Measurements from ENCODE around the gene KLK4. TPM values are rescaled to one million over a fixed set of nuclear protein-coding genes. Genes with fewer than 3 reads are reported as not detected.

Gene KLK4
- polyA plus RNA-seq, 1 of the 3 experiments (the other 2 are of a cell fraction) = not detected

DNA sequence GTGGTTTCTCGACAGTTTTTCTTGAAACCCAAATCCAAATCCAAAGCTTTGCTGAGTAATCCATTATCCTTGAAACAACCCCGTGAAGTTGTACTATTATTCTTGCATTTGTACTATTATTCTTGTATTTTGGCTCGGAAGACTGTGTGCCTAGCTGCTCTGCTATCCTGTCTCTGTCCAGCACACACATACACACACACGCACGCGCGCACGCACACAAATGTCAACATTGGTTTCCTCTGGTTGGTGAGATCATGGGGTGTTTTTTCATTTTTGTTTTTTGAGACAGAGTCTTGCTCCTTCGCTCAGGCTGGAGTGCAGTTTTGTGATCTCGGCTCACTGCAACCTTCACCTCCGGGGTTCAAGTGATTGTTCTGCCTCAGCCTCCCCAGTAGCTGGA is 14.9 kb upstream of the KLK4 start:
- TF ChIP-seq, protein P1, sequence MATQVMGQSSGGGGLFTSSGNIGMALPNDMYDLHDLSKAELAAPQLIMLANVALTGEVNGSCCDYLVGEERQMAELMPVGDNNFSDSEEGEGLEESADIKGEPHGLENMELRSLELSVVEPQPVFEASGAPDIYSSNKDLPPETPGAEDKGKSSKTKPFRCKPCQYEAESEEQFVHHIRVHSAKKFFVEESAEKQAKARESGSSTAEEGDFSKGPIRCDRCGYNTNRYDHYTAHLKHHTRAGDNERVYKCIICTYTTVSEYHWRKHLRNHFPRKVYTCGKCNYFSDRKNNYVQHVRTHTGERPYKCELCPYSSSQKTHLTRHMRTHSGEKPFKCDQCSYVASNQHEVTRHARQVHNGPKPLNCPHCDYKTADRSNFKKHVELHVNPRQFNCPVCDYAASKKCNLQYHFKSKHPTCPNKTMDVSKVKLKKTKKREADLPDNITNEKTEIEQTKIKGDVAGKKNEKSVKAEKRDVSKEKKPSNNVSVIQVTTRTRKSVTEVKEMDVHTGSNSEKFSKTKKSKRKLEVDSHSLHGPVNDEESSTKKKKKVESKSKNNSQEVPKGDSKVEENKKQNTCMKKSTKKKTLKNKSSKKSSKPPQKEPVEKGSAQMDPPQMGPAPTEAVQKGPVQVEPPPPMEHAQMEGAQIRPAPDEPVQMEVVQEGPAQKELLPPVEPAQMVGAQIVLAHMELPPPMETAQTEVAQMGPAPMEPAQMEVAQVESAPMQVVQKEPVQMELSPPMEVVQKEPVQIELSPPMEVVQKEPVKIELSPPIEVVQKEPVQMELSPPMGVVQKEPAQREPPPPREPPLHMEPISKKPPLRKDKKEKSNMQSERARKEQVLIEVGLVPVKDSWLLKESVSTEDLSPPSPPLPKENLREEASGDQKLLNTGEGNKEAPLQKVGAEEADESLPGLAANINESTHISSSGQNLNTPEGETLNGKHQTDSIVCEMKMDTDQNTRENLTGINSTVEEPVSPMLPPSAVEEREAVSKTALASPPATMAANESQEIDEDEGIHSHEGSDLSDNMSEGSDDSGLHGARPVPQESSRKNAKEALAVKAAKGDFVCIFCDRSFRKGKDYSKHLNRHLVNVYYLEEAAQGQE (IDR thresholded peaks at IDR 0.05; ENCODE audit: low read depth, low read length) = no peak
- TF ChIP-seq NRF1 (IDR thresholded peaks at IDR 0.05; ENCODE audit: low read depth, low read length) = no peak
- TF ChIP-seq EP300 (IDR thresholded peaks at IDR 0.05; ENCODE audit: borderline replicate concordance in 1 of 2, low read depth in 1 of 2, low read length in 1 of 2) = no peak
- TF ChIP-seq FOSL2 (IDR thresholded peaks at IDR 0.05; ENCODE audit: borderline replicate concordance, low read depth) = no peak
- TF ChIP-seq CHD2 (IDR thresholded peaks at IDR 0.05; ENCODE audit: low read length, partially characterized antibody) = no peak
- TF ChIP-seq TEAD4 (IDR thresholded peaks at IDR 0.05; ENCODE audit: borderline replicate concordance, insufficient read depth) = no peak
- TF ChIP-seq MXI1 (IDR thresholded peaks at IDR 0.05; ENCODE audit: low read depth, low read length) = no peak
- Histone ChIP-seq H3K4me3 (ENCODE audit: low read depth in 2 of 2, low read length in 1 of 2) (no peak overlapping the region), H3K36me3 (replicated peaks in 1 of 2; ENCODE audit: control insufficient read depth in 1 of 2, insufficient read depth in 2 of 2, low read length in 1 of 2) (no peaks in the 10 kb centered on the region), H3K4me1 (ENCODE audit: control insufficient read depth in 1 of 2, insufficient read depth in 2 of 2, low read depth in 1 of 2, low read length in 1 of 2) (no peaks in the 10 kb centered on the region; a peak in 1 of 4 replicates), H3K27me3 (ENCODE audit: insufficient read depth) (peaks cover 53% of the 10 kb centered on the region; the same call in 1 of the 2 replicates), H3K9ac (no peak overlapping the region), H2AFZ (ENCODE audit: low read depth) (no peak overlapping the region), H3K27ac (ENCODE audit: low read depth in 2 of 2, low read length in 1 of 2) (no peak overlapping the region), H3F3A (replicated peaks; ENCODE audit: insufficient read depth) (no peaks in the 10 kb centered on the region), H3K4me2 (no peak overlapping the region), H3K9me2 (no peaks in the 10 kb centered on the region), H4K20me1 (ENCODE audit: insufficient read depth) (no peaks in the 10 kb centered on the region), H3K9me3 (no peaks in the 10 kb centered on the region), H3K79me2 (ENCODE audit: insufficient read depth) (no peaks in the 10 kb centered on the region)
- ChIA-PET POLR2A (no interaction called here), CTCF (no interaction called here)
- 47% methylated on average over 11 of the region's 11 CpGs for WGBS (ENCODE audit: low lambda C conversion rate)
- no peak for DNase-seq

DNA sequence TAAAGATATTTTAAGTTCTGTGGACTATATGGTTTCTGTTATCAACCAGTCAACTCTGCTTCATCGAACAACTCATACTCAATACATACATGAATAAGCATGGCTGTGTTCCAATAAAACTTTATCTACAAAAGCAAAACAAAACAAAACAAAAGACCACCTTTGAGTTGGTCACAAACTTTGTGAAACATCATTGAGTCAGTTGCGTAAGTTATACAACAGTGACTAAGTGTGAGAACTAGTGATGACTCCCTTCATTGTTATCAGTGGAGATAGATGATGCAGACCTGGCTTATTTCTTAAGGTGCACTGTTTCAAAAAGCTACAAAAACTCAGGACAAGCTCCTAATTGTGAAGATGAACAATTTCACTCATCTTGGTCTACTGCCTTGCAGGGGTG is 14.5 kb upstream of the KLK4 start:
- H3F3A ChIP-seq (replicated peaks; ENCODE audit: insufficient read depth) = no peaks in the 10 kb centered on the region
- POLR2A ChIA-PET = no interaction called here
- no peak overlapping the region for H3K27ac ChIP-seq (ENCODE audit: low read depth in 2 of 2, low read length in 1 of 2)
- no peak for DNase-seq
- WGBS (ENCODE audit: low lambda C conversion rate) = 67% methylated on average over 2 of the region's 2 CpGs
- H3K9me3 ChIP-seq = no peaks in the 10 kb centered on the region
- CTCF ChIA-PET = no interaction called here
- no peaks in the 10 kb centered on the region for H3K79me2 ChIP-seq (ENCODE audit: insufficient read depth)
- no peaks in the 10 kb centered on the region for H3K36me3 ChIP-seq (replicated peaks in 1 of 2; ENCODE audit: control insufficient read depth in 1 of 2, insufficient read depth in 2 of 2, low read length in 1 of 2)
- H4K20me1 ChIP-seq (ENCODE audit: insufficient read depth) = no peaks in the 10 kb centered on the region
- no peak overlapping the region for H3K9ac ChIP-seq
- H3K4me3 ChIP-seq (ENCODE audit: low read depth in 2 of 2, low read length in 1 of 2) = no peak overlapping the region
- no peaks in the 10 kb centered on the region; a peak in 1 of 4 replicates for H3K4me1 ChIP-seq (ENCODE audit: control insufficient read depth in 1 of 2, insufficient read depth in 2 of 2, low read depth in 1 of 2, low read length in 1 of 2)
- TF ChIP-seq SIN3A (IDR thresholded peaks at IDR 0.05; ENCODE audit: borderline replicate concordance, low read depth, low read length) (no peak), MXI1 (IDR thresholded peaks at IDR 0.05; ENCODE audit: low read depth, low read length) (no peak), FOSL2 (IDR thresholded peaks at IDR 0.05; ENCODE audit: borderline replicate concordance, low read depth) (no peak), RAD21 (IDR thresholded peaks at IDR 0.05; ENCODE audit: low read length) (no peak), GABPA (IDR thresholded peaks at IDR 0.05; ENCODE audit: low read depth) (no peak), ELF1 (IDR thresholded peaks at IDR 0.05) (no peak), CHD2 (IDR thresholded peaks at IDR 0.05; ENCODE audit: low read length, partially characterized antibody) (no peak), RXRA (IDR thresholded peaks at IDR 0.05; ENCODE audit: borderline replicate concordance, low read depth) (no peak)
- H2AFZ ChIP-seq (ENCODE audit: low read depth) = no peak overlapping the region
- H3K27me3 ChIP-seq (ENCODE audit: insufficient read depth) = peaks cover 55% of the 10 kb centered on the region; the same call in 1 of the 2 replicates
- no peak overlapping the region for H3K4me2 ChIP-seq
- H3K9me2 ChIP-seq = no peaks in the 10 kb centered on the region

All from SK-N-SH (cell line).